Activated CD4-positive, CD25-positive, alpha-beta regulatory T cell treated with anti-CD3 and anti-CD28 coated beads, Interleukin-2, amount 50 U/mL, for 24 hours (primary cell): ENCODE results near the gene TMEM60.
A peak's percentile ranks its signal among the peaks of the same experiment; 100 is the strongest.
"Not testable (repeated sequence)": the region's sequence is repeated elsewhere in the genome, so short reads cannot be mapped to it uniquely, and the experiment has no call there.

ENCODE experiments used
- ATAC-seq, 2 donors: fragments of 150-1000 bp; cut with Tn5 transposase; one replicate each; pipeline ENCODE4 v1.10.0; 2021; ENCODE audit warnings: mild to moderate bottlenecking in 1 of 2, moderate library complexity in 1 of 2

TMEM60 gene, protein sequence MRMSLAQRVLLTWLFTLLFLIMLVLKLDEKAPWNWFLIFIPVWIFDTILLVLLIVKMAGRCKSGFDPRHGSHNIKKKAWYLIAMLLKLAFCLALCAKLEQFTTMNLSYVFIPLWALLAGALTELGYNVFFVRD

DNA sequence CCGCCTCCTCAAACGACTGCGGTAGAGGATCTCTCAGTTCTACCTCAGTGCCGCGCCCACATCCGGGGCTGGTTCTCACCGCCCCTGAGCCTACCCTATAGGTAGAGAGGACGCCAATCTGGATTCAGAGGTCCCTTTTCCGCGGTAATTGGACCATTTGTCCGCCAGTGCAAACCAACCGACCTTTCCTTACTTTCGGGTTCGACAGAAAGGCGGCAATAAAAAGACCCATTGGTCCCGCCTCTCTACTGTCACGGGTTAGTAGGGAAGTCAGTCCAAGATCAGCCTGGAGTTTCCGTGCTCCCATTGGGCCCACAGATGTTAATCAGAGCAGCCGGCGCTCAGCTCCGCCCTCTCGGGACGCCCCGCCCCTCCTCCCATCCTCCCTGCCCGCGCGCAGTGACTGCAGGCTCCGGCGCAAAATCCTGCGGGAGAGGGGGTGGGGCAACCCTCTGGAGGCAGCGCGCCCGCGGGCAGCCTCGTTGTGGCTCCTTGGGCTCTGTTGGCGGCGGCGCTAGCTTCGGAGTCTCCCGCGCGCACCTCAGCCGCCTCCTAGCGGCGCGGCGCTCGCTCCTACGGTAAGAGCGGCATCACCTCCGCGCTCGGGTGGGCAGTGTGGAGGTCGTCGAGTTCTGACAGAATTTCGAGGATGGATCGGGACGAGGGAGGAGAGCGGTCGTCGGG, at the start of gene TMEM60, which contains the start of gene PHTF2:
TSS of gene TMEM60 (minus strand) at position 41 of the 684 bp plus-strand sequence. CDS start 4,061 bp downstream, outside the sequence.
TSS of gene PHTF2 (plus strand) at position 380 of the 684 bp plus-strand sequence.
- peak; percentile 92 to 94 for ATAC-seq

DNA sequence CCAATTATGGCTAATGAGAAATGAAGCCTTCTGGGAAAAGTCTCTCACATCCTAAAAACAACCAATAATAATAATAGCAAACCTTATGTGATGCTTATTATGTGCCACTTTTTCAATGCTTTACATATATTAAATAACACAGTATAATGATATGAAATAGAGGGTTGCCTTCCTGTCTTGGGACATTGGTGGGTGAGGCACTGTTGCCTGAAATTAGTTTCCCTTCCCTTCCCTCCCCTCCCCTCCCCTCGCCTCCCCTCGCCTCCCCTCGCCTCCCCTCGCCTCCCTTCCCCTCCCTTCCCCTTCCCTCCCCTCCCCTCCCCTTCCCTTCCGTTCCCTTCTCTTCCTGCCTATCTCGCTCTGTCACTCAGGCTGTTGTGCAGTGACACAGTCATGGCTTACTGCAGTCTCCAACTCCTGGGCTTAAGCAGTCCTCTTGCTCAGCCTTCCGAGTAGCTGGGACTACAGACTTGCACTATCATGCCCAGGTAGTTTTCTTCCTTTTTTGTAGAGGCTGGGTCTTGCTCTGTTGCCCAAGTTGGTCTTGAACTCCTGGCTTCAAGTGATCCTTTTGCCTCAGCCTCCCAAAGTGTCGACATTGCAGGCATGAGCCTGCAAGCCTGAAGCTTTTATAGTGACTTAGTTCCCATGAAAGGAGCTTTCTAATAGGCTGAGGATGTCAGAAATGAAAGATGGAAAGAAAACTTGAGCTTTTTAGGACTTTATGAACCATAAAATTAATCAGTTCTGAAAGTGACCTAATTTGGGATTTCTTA, 48.3 kb upstream of the TMEM60 start:
- no peak for ATAC-seq

DNA sequence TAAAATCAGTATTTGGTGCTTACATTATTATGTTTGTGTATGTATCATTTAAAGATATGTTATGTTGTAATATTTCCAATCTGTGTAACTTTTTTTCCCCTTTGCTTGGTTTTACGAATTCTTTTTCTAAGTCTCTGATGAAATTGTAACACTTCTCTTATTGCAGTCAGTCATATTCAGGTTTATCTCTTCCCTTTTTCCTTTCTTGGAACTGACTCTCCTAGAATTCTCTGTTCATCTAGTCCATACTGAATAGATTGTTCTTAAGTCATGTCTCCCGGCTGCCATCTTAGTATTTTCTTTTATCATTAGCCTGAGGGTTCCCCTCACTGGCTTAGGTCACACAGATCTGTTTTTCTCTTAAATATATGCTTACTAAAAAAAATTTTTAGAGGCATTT, 45.0 kb upstream of the TMEM60 start:
- no peak for ATAC-seq

DNA sequence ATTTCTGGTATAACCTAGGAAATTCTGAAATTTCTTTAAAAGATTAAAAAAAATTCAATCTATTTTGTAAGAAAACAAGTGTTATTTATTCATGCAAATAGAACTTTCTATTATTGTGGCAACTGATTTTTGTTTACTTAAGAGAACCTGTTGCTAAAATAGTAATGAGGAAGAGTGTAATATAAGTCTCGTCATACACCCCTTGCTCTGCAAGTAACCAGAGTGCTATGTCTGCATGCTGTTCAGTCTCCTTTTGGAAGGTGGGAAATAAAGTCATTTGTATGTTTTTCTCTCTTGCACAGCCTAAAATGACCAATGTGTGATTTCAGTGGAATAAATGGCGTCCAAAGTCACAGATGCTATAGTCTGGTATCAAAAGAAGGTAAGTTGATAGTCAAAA, 41.7 kb upstream of the TMEM60 start:
- ATAC-seq: no peak

DNA sequence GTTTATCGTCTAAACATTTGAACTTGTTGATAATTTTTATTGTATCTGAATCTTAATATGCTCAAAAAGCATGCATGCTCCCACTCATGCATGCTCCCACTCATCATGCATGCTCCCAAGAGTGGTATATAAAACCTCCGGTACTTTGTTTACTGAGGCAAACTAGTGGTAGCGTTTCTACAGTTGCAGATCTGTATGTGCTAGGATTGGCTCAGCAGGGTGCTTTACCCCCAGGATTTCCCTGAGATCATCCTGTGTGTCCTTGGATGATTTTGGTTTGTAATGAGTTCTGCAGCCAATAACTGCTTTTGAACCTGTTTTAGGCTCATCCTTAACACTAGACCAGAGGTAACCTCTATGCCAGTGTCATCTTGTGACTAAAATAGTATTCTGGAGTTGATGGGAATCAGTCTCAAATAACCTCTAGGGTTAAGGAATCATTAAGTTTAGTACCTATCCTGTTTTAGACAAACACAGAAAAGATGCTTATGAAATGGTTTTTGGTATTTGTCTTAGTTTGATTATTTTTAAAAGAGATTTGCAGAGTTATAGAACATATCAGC, 40.8 kb upstream of the TMEM60 start:
- ATAC-seq: no peak

DNA sequence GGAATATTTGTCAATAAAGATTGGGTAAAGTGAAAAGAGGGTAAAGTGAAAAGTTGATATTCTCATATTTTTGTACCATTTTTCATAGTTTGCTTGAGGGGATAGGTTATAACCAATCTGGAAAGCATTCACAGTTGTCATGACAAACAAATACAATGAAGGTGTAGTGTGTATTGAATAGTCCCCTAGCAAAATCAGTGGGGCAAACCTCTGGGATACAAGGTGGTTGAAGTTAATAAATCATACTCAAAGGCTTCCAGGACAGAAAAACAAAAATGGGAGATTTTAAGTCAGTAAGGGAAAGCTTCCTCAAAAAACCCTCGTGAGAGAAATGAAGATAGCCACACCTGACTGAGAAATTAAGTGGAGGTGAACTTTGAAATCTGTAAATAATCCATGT, 39.7 kb upstream of the TMEM60 start:
- ATAC-seq: no peak

DNA sequence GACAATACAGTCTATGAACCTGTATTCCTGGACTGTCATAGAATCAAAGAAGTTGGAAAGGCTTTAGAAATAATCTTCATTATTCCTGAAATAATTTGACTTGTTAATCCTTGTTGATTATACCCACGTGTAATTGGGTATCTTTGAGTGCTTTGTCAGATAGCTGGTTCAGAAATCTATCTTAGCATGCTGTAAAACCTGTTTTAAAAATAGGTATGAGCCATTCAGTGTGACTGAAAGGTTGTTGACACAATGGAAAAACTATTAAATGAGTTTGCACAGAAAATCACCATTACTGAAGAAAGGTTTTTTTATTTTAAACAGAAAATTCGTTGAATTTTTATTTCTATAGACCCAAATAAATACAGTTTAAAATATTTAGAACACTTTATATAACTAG, 39.0 kb upstream of the TMEM60 start:
- no peak for ATAC-seq

DNA sequence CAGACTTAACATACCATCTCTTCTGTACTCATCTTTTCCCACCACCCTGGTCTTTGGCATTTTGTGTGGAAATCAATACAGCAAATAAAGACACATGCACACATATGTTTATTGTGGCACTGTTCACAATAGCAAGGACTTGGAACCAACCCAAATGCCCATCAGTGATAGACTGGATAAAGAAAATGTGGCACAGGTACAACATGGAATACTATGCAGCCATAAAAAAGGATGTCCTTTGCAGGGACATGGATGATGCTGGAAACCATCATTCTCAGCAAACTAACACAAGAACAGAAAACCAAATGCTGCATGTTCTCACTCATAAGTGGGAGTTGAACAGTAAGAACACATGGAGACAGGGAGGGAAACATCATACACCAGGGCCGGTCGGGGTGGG, 38.2 kb upstream of the TMEM60 start:
- ATAC-seq: not testable (repeated sequence)

DNA sequence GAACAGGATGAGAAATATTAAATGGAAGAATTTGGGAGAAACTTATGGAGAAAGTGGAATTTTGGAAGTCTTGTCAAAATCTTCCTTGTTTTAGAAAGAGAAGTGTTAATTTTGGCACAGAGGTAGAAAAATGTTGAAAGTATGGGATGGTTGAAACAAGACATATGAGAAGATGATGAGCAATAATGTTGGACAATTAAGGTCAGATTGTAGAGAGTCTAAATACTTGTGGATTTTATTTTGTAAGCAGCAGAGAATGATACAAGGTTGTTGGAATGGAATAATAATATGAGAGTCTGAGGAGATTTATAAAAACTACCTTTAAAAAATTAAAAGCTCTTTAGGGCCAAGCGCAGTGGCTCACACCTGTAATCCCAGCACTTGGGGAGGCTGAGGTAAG, 34.9 kb upstream of the TMEM60 start:
- no peak for ATAC-seq

DNA sequence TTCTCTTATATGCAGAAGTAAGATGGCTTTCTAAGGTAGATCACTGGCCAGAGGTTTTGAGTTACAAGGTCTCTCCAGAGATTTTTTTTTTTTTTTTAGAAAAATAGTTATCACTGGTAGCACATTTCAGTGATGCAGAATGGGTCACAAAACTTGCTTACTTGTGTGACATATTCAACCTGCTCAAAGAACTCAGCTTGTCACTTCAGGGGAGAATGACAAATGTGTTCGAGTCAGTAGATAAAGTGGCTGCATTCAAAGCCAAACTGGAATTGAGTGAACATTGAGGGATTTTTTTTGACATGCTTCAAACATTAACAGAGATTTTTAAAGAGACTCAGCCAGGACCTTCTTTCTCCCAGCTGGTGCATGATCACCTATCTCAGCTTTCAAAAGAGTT, 33.7 kb upstream of the TMEM60 start:
- ATAC-seq: peak in 1 of 2 donors; percentile 3

DNA sequence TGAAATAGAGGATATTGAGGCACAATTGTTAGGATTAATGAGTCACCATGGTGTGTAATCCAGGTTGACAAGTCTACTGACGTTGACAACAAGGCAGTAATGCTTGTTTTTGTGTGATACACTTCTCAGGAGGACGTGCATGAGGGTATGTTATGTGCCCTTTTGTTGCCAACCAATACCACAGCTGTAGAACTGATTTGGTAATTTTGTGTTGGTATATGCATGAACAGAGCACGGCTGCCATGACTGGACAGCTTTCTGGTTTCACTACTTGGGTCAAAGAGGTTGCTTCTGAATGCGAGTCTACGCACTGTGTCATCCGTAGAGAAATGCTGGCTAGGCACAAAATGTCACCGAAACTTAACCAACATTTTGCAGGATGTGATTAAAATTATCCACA, 33.2 kb upstream of the TMEM60 start:
- ATAC-seq: peak; percentile 82 to 83

DNA sequence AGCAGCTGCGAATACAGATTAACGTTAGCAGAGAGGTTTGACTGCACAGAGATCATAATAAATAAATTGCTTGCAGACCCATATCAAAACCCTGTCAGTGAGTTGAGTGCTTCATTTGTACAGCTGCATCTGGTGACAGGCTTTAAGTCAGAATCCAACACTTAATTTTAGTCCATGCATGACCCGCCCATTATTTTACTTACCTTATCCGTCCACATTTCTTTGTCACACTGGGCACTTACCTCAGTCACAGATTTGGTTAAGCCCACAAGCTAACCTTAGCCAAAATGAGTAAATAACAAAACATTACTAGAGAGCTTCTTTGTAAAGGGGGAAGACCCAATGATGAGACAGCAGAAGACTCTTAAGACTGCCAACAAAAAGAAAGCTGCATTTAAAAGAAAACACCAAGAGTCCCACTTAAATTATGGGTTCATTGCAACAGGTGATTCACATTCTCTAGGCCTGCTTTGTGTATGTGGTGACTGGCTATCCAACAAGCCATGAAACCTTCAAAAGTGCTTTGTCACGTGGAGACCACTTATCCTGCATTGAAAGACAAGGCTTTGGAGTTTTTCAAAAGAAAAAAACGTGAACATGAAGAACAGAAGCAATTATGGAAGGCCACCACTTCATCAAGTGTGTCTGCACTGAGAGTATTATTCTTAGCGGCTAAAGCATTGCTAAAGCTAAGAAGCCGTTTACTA, 32.6 kb upstream of the TMEM60 start:
- peak; percentile 30 to 44 for ATAC-seq

DNA sequence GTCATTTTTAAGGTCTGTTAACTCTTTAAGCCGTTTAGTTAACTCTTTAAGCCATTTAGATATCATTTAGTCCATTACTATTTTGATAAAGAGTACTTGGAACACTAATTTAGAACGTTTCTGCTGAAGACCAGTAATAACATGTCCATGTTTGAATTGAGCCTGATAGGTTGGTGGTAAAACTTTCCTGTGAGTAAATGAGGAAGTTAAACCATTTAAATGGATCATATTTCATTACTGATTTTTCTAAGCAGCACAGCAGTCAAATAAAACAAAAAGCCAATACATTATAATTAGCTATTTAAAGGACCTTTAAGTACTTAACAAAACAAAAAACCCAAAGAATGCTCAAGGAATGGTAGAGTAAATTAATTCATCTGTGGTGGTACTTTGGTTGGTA, 29.8 kb upstream of the TMEM60 start:
- ATAC-seq: no peak

DNA sequence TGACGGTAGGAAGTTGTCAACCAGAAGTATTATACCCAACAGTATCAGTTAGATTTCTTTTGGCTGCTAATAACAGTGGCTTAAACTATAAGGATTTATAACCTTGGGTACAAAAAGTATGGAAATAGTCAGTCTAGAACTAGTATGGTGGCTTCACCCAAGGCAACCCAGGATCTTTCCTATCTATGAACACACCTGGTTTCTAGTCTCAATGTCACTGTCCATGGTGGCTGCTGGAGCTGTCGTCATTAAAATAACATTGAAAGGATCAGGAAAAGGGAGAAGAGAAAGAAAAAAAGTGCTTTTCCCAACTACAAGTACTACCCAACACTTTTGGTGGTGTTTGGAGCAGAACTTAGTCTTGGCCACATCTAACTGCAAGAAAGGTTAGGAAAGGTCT, 28.1 kb upstream of the TMEM60 start:
- no peak for ATAC-seq

DNA sequence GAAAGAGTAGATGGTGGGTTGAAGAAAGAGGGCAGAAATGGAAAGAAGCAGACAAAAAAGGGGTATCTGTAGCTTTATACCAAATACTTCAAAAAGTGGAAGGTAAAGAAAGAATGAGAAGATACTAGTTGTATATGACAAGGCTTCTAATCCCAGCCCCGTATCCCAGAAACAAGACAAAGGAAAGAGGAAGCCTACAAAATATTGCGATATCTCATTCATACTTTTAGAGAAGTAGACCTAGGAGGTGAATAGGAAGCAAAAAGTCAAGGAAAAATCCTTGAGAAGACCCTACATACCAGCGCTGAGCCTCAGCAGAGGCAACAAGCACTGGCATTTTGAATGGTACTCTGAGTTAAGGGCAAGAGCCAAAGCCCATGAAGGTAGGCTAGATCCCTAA, 26.9 kb upstream of the TMEM60 start:
- ATAC-seq: no peak

DNA sequence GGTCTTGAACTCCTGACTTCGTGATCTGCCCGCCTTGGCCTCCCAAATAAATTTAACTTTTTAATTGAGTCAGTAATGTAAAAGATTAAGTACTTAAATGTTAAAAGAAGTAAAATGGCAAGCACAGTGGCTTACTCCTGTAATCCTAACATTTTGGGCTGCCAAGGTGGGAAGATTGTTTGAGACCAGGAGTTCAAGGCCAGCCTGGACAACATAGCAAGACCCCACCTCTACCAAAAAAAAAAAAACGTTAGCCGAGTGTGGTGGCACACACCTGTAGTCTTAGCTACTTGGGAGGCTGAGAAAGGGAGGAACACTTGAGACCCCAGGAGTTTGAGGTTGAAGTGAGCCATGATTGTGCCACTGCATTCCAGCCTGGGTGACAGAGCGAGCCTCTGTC, 26.4 kb upstream of the TMEM60 start:
- ATAC-seq: no peak

DNA sequence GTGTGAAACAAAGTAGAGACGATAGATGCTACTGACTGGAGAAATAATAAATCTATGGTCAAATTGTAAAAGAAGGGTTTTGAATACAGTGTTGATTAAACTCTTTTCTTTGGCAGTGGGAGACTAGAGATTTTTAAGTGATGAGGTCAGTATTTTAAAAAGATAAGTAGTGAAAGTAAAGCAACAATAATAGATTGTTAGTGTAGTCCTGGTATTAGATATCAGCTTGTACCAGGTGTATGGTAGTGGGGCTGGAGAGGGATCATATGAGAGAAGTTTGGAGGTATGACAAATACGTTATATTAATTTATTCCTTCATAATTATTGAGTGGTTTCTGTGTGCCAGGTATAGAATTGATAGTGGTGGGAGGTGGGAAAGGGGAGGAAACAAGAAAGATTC, 25.6 kb upstream of the TMEM60 start:
- ATAC-seq: no peak

DNA sequence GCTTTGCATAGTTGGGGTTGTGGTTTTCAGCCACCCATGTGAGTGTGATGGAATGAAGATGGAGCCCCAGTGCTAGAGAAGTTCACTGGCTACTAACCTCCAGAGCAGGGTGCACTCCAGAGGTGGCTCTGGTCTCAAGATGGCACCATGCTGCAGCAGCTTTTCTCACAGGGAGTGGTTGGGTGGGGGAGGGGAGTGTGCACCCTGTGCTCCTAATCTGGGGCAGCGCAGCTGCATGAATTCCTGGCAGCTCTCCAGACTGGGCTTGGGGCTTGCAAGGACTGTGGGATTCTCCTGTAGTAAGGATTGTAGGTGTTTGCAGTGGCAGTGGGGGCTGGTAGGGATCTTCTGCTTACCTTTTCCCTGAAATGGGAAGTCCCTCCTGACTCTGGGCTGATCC, 24.0 kb upstream of the TMEM60 start:
- no peak for ATAC-seq

DNA sequence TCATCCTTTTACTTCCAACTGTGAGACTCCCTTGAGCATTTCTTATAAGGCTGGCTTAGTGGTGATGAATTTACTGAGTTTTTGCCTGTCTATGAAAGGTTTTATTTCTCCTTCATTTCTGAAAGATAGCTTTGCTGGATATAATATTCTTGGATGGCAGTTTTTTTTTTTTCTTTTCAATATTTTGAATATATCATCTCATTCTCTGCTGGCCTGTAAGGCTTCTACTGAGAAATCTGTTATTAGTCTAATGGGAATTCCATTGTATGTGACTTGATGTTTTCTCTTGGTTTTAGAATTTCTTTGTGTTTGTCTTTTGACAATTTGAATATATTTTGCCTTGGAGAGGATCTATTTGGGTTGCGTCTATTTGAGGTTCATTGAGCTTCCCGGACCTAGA, 22.7 kb upstream of the TMEM60 start:
- ATAC-seq: no peak

DNA sequence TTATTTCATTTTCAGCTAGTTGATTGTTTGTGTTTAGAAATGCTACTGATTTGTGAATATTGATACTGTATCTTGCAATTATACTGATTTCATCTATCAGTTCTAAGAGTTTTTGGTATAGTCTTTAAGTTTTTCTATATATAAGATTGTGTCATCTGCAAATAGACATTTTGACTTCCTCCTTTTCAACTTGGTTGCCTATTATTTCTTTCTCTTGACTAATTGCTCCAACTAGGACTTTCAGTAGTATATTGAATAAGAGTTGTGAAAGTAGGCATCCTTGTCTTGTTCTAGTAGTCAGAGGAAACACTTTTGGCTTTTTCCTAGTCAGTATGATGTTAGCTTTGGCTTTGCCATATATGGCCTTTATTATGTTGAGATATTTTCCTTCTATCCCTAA, 20.8 kb upstream of the TMEM60 start:
- no peak for ATAC-seq

DNA sequence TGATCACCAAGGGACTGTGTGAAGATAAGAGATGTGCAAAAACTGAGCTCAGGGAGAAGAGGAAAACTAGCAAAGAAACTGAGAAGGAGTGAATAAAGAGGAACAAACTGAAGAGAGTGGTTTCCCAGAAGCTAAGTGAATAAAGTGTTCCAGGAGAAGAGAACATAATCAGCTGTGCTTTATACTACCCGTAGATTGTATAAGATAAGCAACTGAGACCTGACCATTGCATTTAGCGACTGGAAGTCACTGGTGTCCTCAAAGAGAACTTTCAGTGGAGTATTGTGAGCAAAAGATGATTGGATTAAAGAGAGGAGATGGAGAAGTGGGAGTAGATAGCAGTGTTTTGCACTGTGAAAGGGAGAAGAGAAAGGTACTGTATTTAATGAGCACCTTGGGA, 14.9 kb upstream of the TMEM60 start:
- ATAC-seq: no peak

DNA sequence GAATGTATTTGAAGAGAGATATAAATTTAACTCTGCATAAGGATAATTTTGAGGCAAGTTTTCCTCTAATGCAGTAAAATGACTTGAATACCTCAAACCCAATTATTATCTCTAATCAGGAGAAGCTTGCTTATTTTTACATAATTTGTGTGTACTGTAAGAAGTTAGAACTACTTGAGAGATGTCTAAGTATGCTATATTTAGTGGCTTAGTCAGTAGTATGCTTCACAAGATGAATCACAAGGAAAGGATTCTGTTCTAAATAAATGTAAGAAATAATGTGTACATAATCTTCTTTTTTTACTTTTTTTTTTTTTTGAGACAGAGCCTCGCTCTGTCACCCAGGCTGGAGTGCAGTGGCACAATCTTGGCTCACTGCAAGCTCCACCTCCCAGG, 14.1 kb upstream of the TMEM60 start:
- peak; percentile 84 to 96 for ATAC-seq
